Gastroesophageal sphincter (tissue), 3 donors: Measurements from ENCODE around the gene LRBA.

Source experiments
- CTCF ChIP-seq, 4 experiments: fragments of 200-600 bp in 2 of 4; fragments of 450-650 bp in 2 of 4; sonication (generic) in 1 of 4; IDR thresholded peaks; one replicate each; pipeline ENCODE4 v1.5.1; 2017 to 2019; ENCODE audit warnings: antibody characterized with exemption in 4 of 4, mild to moderate bottlenecking in 2 of 4, moderate library complexity in 2 of 4
- POLR2AphosphoS5 ChIP-seq: sonication (generic); formaldehyde crosslinking; IDR thresholded peaks from one replicate; pipeline ENCODE4 v1.6.1; 2017; ENCODE audit warnings: antibody characterized with exemption

GRCh38 chr4:150510176-150510865 lies 504.8 kb downstream of the LRBA start:
- TF ChIP-seq CTCF (IDR thresholded peaks at IDR 0.05): no peak
- TF ChIP-seq POLR2AphosphoS5: no peak
